H1 (cell line): ENCODE data around the gene PTPRE. TPM values are rescaled to one million over a fixed set of nuclear protein-coding genes. Genes with fewer than 3 reads are reported as not detected.

ENCODE experiments used
- ASH2L ChIP-seq: fragments of 200-600, 300-600 bp; sonication (generic); IDR thresholded peaks from one replicate; pipeline ENCODE4 v1.7.1; 2017; ENCODE audit warnings: low read length
- BCL11A ChIP-seq, 2 experiments: IDR thresholded peaks; one replicate each; pipeline ENCODE4 v1.6.1; 2011; ENCODE audit warnings: low read depth in 2 of 2, low read length in 2 of 2, mild to moderate bottlenecking in 2 of 2
- BRCA1 ChIP-seq: IDR thresholded peaks from 2 replicates; pipeline ENCODE4 v1.6.1; 2012; ENCODE audit warnings: low read depth, low read length, improper control_type of control experiment
- CBX5 ChIP-seq: fragments of 300-800, 300-1000 bp; sonication (generic); IDR thresholded peaks from 2 replicates; pipeline ENCODE4 v1.7.1; 2016; ENCODE audit warnings: antibody characterized with exemption, low read length, low read depth
- FOSL1 ChIP-seq: IDR thresholded peaks from 2 replicates; pipeline ENCODE4 v1.6.1; 2011; ENCODE audit warnings: mild to moderate bottlenecking, low read depth, low read length, moderate library complexity; ENCODE audit not compliant: insufficient read depth
- GTF2F1 ChIP-seq: IDR thresholded peaks from 2 replicates; pipeline ENCODE4 v1.6.1; 2012; ENCODE audit warnings: low read depth, low read length, improper control_type of control experiment, borderline replicate concordance
- JUN ChIP-seq: IDR thresholded peaks from 2 replicates; pipeline ENCODE4 v1.6.1; 2011; ENCODE audit warnings: low read depth, mild to moderate bottlenecking, improper control_type of control experiment, low read length
- KDM1A ChIP-seq: fragments of 200-600, 300-600 bp; sonication (generic); IDR thresholded peaks from 2 replicates; pipeline ENCODE4 v1.7.1; 2016; ENCODE audit warnings: mild to moderate bottlenecking, low read length, borderline replicate concordance
- KDM5A ChIP-seq: fragments of 200-600 bp; IDR thresholded peaks from 2 replicates; pipeline ENCODE4 v1.7.1; 2012; ENCODE audit warnings: mild to moderate bottlenecking, low read length, inconsistent platforms, mixed read lengths
- RAD21 ChIP-seq, 2 experiments: IDR thresholded peaks in 1 of 2; conservative IDR thresholded peaks in 1 of 2; 2 replicates each; pipeline ENCODE4 v1.6.1; 2011; ENCODE audit warnings: low read depth in 2 of 2, low read length in 2 of 2, improper control_type of control experiment in 1 of 2, inconsistent platforms in 1 of 2, mild to moderate bottlenecking in 1 of 2, moderate library complexity in 1 of 2
- RBBP5 ChIP-seq: IDR thresholded peaks from 2 replicates; pipeline ENCODE4 v1.7.1; 2012; ENCODE audit warnings: low read depth, mild to moderate bottlenecking, inconsistent platforms, low read length, moderate library complexity, borderline replicate concordance
- SIRT6 ChIP-seq: IDR thresholded peaks from one replicate; pipeline ENCODE4 v1.7.1; 2012; ENCODE audit warnings: low read length, inconsistent platforms
- TAF1 ChIP-seq: IDR thresholded peaks from 2 replicates; pipeline ENCODE4 v1.6.1; 2011; ENCODE audit warnings: mild to moderate bottlenecking, low read depth, low read length
- polyA plus RNA-seq, 7 experiments: library from polyadenylated mRNA; depleted of rRNA in 3 of 7; stranded (reverse) in 5 of 7; unstranded in 2 of 7; fragments of >200 nt in 5 of 7; fragments of 200-250 nt in 2 of 7; gene quantifications; 1 replicate in 5 of 7; 2 replicates in 1 of 7; 4 replicates in 1 of 7; pipeline versions ENCODE4 v1.2.1 to v1.2.3, GENCODE V29; 2011 to 2013; ENCODE audit warnings: missing spikeins in 2 of 7, mixed read lengths in 2 of 7
- total RNA-seq: library from RNA; stranded (reverse); fragmentation: NEBNext Ultra II Directional; extraction: Animal tissue kit (Norgen Biotek cat#: 25700); gene quantifications from 2 replicates; pipeline ENCODE4 v1.2.1, GENCODE V29; 2021

Gene PTPRE
- total and polyA plus RNA-seq, 2 of the 8 experiments (the other 6 are each of a cell fraction or from before 2014, with no cell fraction given) = 0.33 to 0.54 TPM

DNA sequence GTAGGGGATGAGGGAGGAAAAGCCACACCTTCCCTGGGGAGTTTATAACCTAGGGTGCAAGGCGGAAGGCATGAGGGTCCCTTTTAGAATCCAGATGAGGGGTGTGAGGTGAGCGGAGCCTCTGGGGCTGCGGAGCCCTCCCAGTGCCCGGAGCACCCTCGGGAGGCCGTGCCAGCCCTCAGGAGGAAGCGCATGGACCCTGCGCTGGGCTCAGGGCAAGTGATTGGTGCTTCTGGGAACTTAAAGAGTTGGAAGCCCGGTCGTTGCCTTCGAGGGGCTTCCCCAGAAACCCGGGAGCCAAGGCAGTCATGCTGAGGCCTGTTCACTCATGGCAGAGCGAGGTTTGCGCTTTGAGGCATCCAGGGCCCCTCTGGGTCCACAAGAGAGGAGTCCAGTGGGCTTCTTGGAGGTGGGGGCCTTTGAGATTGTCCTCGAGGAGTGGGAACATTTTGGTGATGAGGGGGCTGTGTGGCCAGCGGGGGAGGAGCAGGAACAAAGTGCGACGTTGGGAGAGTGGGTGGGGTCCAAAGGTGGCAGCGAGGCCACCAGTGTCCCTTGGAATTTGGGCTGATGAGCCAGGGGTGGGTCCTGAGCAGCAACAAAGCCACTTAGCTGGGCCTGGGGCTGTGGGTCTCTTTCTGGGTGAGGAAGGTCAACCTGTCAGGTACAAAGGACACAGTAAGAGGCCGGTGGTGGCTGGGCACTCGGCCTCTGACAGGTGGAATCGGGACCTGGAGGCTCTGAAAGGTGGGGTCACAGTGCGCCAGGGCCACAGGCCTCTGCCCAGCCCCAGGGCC is 139.5 kb downstream of the PTPRE start (continued):
- no peak for TF ChIP-seq KDM1A
- TF ChIP-seq GTF2F1 = no peak
- TF ChIP-seq BCL11A (IDR thresholded peaks at IDR 0.05; ENCODE audit: low read depth in 2 of 2, low read length in 2 of 2) = no peak
- TF ChIP-seq BRCA1 = no peak
- TF ChIP-seq TAF1 = no peak
- TF ChIP-seq SIRT6 = no peak
- no peak for TF ChIP-seq ASH2L
- TF ChIP-seq KDM5A = no peak
- TF ChIP-seq CBX5 = no peak
- no peak for TF ChIP-seq RAD21 (IDR thresholded peaks at IDR 0.05 in 1 of 2, conservative IDR thresholded peaks at IDR 0.05 in 1 of 2; ENCODE audit: low read depth in 2 of 2, low read length in 2 of 2)
- TF ChIP-seq JUN = no peak
- no peak for TF ChIP-seq FOSL1
- TF ChIP-seq RBBP5 = no peak
- TF ChIP-seq, all 59 proteins: peak for 0
